ENCODE data around the gene APOBEC3B. TPM values are rescaled to one million over a fixed set of nuclear protein-coding genes. Genes with fewer than 3 reads are reported as not detected.

The APOBEC3B gene
- total and polyA plus RNA-seq, 9 of the 15 experiments (the other 6 are each of a cell fraction or from before 2014, with no cell fraction given), result 5.9 to 166 (median 43.2) TPM

- TF ChIP-seq VEZF1 (CRISPR knock-in tag; IDR thresholded peaks at IDR 0.05) (peak; percentile 48), SPI1 (IDR thresholded peaks at IDR 0.05; ENCODE audit: borderline replicate concordance, low read depth, low read length) (peak; percentile 64; the same call in 1 of the 2 replicates), NR2F6 (CRISPR knock-in tag; IDR thresholded peaks at IDR 0.05) (no peak), SMARCA5 (IDR thresholded peaks at IDR 0.05) (no peak), MAZ (CRISPR knock-in tag; conservative IDR thresholded peaks at IDR 0.05 in 1 of 2, IDR thresholded peaks at IDR 0.05 in 1 of 2) (0 out of 4 replicates have a peak, but pooled peaks of 1 of the 2 experiments have one; percentile 24), BACH1 (tag; IDR thresholded peaks at IDR 0.05) (no peak), ATF1 (CRISPR knock-in tag; IDR thresholded peaks at IDR 0.05) (no peak), ATF1 (tag; IDR thresholded peaks at IDR 0.05) (no peak), ZNF75A (CRISPR knock-in tag; IDR thresholded peaks at IDR 0.05) (no peak), SUPT5H (IDR thresholded peaks at IDR 0.05) (no peak), ZSCAN32 (CRISPR knock-in tag; IDR thresholded peaks at IDR 0.05) (no peak), REST (IDR thresholded peaks at IDR 0.05; ENCODE audit: borderline replicate concordance) (peak; percentile 76; the same call in 1 of the 2 replicates), REST (CRISPR knock-in tag; IDR thresholded peaks at IDR 0.05; ENCODE audit: low read depth) (no peak), THAP12 (CRISPR knock-in tag; IDR thresholded peaks at IDR 0.05) (no peak), KLF10 (CRISPR knock-in tag; IDR thresholded peaks at IDR 0.05) (no peak), CTCF (IDR thresholded peaks at IDR 0.05 in 2 of 3, conservative IDR thresholded peaks at IDR 0.05 in 1 of 3; ENCODE audit: insufficient read depth in 2 of 3, low read depth in 1 of 3, low read length in 3 of 3) (peak; percentile 67 to 74 (median 70))
These were observed 21.1 kb downstream of the APOBEC3B start (continued) for GRCh38 chr22:39003165-39003638.

Data from K562 (cell line).